GM21515 (cell line): ENCODE data around the gene OLFM1.
"Not testable (repeated sequence)": the region's sequence is repeated elsewhere in the genome, so short reads cannot be mapped to it uniquely, and the experiment has no call there.

Experiments used
- ATAC-seq: cut with Tn5 transposase; IDR thresholded peaks from one replicate; pipeline ENCODE4 v1.9.1; 2021; ENCODE audit not compliant: unreplicated experiment

Gene OLFM1

DNA sequence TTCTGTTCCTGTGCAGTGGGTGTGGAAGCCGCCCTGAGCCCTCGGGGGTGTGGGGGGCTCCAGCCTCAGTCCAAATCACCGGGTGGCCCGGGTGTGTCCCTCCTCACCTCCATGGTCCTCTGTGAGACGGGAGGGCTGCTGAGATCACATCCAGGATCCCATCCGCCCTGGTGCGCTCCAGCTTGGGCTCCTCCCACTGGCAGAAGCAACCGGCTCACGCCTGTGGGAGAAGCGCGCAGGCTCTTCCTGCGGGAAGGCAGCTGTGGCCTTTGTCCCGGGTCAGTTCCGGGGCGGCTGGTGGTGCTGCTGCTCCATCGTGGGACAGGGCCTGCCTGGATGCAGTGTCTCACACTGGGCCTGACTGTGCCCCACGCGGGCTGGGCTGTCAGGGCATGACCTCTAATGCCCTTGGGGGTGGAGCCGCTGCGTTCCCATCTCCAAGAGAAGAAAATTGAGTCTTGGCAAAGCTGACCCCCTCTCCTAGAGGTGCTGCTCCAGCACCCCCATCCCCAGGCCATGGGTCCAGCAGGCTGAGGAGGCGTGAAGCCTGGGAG is 18.5 kb downstream of the OLFM1 start:
- no peak for ATAC-seq

GRCh38 chr9:135106551-135107270 is 19.2 kb downstream of the OLFM1 start:
- no peak for ATAC-seq

DNA sequence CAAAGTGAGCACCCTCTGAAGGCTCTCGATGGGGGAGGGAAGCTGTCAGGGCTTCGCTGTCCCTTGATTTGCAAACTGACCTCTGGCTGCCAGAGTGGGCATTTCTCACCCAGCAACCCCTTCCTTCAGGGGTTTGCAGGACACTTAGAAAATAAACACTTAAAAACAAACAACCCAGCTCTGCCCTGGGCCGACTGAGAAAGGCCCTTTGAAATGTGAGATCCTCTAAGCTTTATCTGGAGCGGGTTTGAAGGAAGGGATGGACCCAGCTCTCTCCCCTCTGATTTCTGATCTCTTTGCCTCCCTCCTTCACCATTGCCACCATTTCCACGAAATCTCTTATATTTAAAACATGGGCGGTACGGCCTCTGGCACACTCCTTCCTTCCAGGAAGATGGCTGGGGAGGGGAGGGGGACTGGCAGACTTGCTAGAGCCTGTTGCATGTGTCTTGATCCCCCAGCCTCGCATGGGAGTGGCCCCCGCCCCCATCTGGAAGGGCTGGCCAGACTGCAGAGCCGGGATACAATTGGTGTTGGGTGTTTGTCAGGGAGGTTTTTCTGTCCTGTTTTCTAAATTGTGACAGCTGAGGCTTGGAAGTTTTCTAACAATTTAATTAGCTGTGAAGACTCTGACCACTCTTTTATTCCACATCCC is 20.2 kb downstream of the OLFM1 start:
- ATAC-seq: no peak

GRCh38 chr9:135108831-135109510 is 21.5 kb downstream of the OLFM1 start:
- no peak for ATAC-seq

- ATAC-seq: no peak
Observed at GRCh38 chr9:135109650-135110049, 22.2 kb downstream of the OLFM1 start.

DNA sequence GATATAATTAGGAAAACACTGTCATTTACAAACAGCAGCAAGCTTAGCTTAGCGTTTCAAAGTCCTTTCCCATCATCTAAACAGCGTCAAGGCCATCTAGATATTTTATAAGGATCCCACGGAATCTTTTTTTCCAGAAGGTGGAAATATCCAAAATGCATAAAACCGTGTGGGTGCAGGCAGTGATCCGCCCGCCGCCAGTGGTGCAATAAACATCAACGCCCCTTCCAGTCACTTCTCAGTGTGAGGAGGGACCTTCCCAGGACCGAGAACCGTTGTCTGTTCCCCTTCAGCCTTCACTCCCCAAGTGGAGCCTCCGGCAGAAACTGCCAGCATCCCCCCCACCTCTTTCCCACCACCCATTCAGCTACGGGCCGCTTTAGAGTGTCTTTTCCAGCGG is 22.9 kb downstream of the OLFM1 start:
- ATAC-seq: no peak

DNA sequence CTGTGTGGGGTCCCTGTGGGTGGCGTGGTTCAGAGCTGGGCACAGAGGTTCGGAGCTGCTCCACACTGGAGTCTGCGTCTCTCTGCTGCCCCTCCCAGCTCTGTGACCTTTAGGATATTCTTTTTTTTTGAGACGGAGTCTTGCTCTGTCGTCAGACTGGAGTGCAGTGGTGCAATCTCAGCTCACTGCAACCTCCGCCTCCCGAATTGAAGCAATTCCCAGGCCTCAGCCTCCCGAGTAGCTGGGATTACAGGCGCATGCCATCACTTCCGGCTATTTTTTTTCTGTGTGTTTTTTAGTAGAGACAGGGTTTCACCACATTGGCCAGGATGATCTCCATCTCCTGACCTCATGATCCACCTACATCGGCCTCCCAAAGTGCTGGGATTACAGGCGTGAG is 24.1 kb downstream of the OLFM1 start:
- ATAC-seq: not testable (repeated sequence)

DNA sequence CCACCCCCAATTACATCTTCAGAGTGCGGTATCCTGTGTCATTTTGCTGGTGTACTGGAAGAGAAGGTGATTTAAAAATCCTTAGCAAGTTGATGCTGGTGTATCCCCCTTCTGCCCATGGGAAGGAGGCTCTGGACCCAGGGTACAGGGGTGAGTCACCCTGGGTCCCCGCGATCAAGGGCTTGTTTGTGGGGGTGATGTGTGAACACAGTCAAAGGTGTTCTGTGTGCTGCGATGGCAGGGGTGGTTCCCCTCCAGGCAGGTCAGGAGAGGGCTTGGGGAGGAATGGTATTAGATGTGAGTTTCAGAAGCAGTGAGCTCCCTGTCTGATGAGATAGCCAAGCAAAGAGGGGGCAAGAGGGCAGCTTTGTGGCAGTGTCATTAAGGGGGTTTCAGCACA is 28.9 kb downstream of the OLFM1 start:
- no peak for ATAC-seq

GRCh38 chr9:135116881-135117280 is 29.4 kb downstream of the OLFM1 start:
- ATAC-seq: no peak

GRCh38 chr9:135117281-135117680 is 29.8 kb downstream of the OLFM1 start:
- no peak for ATAC-seq

GRCh38 chr9:135119496-135120064 is 32.1 kb downstream of the OLFM1 start:
- no peak for ATAC-seq

GRCh38 chr9:135120249-135120648 is 32.8 kb downstream of the OLFM1 start:
- no peak for ATAC-seq

DNA sequence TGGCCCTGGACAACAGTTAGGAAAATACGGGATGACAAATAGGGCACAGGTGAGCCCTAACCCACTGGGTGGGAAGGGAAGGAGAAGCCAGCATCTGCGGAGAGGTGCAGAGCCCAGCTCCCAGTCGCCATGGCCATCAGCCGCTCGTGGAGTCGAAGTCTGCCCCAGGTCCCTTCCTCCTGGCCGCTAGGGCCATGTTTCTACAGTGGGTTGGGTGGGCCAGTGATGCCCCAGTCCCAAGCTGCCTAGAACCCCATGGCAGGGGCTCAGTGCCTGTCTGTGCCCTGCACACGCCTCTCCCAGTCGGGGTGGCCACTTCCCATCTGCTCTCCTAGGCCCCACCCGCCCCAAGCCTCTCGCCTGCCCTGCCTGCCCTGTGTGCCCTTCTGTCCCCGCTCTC is 34.8 kb downstream of the OLFM1 start:
- ATAC-seq: no peak

GRCh38 chr9:135123126-135123772 is 35.8 kb downstream of the OLFM1 start:
- no peak for ATAC-seq

DNA sequence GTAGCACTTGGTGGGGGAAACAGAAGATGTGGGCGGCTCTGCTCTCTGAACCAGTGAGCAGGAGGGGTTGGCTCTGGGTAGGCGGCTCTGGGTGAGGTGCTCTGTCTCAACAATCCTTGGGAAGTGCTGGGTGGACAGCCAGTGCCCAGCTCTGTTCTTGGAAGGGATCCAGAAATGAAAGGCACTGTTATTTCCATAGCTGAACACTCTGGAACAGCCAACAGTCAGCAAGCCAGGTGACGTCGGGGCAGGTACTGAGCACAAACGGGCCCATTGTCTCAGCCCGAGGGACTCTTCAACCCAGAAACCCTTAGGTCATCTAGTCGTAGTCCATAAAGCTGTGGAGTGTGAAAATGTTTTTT is 36.3 kb downstream of the OLFM1 start:
- no peak for ATAC-seq

GRCh38 chr9:135126451-135127187 is 39.2 kb downstream of the OLFM1 start:
- no peak for ATAC-seq

- ATAC-seq: no peak
Observed at GRCh38 chr9:135127718-135128670, 40.5 kb downstream of the OLFM1 start.

GRCh38 chr9:135129137-135129695 is 41.7 kb downstream of the OLFM1 start:
- ATAC-seq: no peak
